HepG2 (cell line): Measurements from ENCODE around the gene STEAP1B. TPM values are rescaled to one million over a fixed set of nuclear protein-coding genes. Genes with fewer than 3 reads are reported as not detected.
A peak's percentile ranks its signal among the peaks of the same experiment; 100 is the strongest.

Source experiments
- ATF2 ChIP-seq: sonication (generic); formaldehyde crosslinking; IDR thresholded peaks from 2 replicates; pipeline ENCODE4 v1.4.0; 2020; ENCODE audit warnings: missing genetic modification reagents
- CBFB ChIP-seq: sonication (generic); formaldehyde crosslinking; IDR thresholded peaks from 2 replicates; pipeline ENCODE4 v1.4.0; 2020; ENCODE audit warnings: missing genetic modification reagents
- CEBPB ChIP-seq: IDR thresholded peaks from 2 replicates; pipeline ENCODE4 v1.6.1; 2011; ENCODE audit warnings: low read depth, low read length, improper control_type of control experiment, borderline replicate concordance
- E2F2 ChIP-seq: sonication (generic); formaldehyde crosslinking; IDR thresholded peaks from 2 replicates; pipeline ENCODE4 v1.4.0; 2020; ENCODE audit warnings: missing genetic modification reagents, borderline replicate concordance
- PBX3 ChIP-seq: sonication (generic); formaldehyde crosslinking; IDR thresholded peaks from 2 replicates; pipeline ENCODE4 v1.8.1; 2023; ENCODE audit warnings: missing genetic modification reagents, inconsistent platforms, borderline replicate concordance
- RERE ChIP-seq: IDR thresholded peaks from 2 replicates; pipeline ENCODE4 v1.6.1; 2016; ENCODE audit warnings: low read depth, missing genetic modification reagents, missing compliant biosample characterization
- SIN3B ChIP-seq: fragments of 150-350 bp; IDR thresholded peaks from 2 replicates; pipeline ENCODE4 v1.6.1; 2014; ENCODE audit warnings: low read length
- SMC3 ChIP-seq: IDR thresholded peaks from 2 replicates; pipeline ENCODE4 v1.6.1; 2011; ENCODE audit warnings: low read length, improper control_type of control experiment
- SP4 ChIP-seq: sonication (generic); formaldehyde crosslinking; IDR thresholded peaks from 2 replicates; pipeline ENCODE4 v1.8.1; 2023; ENCODE audit warnings: mild to moderate bottlenecking, missing genetic modification reagents
- TERF1 ChIP-seq: sonication (generic); formaldehyde crosslinking; IDR thresholded peaks from 2 replicates; pipeline ENCODE4 v1.8.0; 2022; ENCODE audit warnings: mild to moderate bottlenecking, missing genetic modification reagents, moderate library complexity
- TRIM22 ChIP-seq: fragments of 450-650 bp; IDR thresholded peaks from 2 replicates; pipeline ENCODE4 v1.6.1; 2017
- WIZ ChIP-seq: sonication (generic); formaldehyde crosslinking; IDR thresholded peaks from 2 replicates; pipeline ENCODE4 v1.5.1; 2020; ENCODE audit warnings: mild to moderate bottlenecking, missing genetic modification reagents
- ZNF33B ChIP-seq: sonication (generic); formaldehyde crosslinking; IDR thresholded peaks from 2 replicates; pipeline ENCODE4 v1.5.1; 2020; ENCODE audit warnings: mild to moderate bottlenecking, missing genetic modification reagents
- ZNF563 ChIP-seq: sonication (generic); formaldehyde crosslinking; IDR thresholded peaks from 2 replicates; pipeline ENCODE4 v1.8.0; 2022; ENCODE audit warnings: mild to moderate bottlenecking, moderate library complexity, missing genetic modification reagents
- ZSCAN20 ChIP-seq: sonication (generic); formaldehyde crosslinking; IDR thresholded peaks from 2 replicates; pipeline ENCODE4 v1.4.0; 2020; ENCODE audit warnings: missing genetic modification reagents, mild to moderate bottlenecking, borderline replicate concordance
- ZSCAN31 ChIP-seq: sonication (generic); formaldehyde crosslinking; IDR thresholded peaks from 2 replicates; pipeline ENCODE4 v1.5.0; 2020; ENCODE audit warnings: low read depth, mild to moderate bottlenecking, missing genetic modification reagents
- polyA plus RNA-seq, 8 experiments: library from polyadenylated mRNA; depleted of rRNA in 3 of 8; stranded (reverse) in 7 of 8; unstranded in 1 of 8; fragments of >200 nt; fragmentation: Illumina TruSeq in 4 of 8; extraction: Trizol in 4 of 8; gene quantifications; 2 replicates each; pipeline versions ENCODE4 v1.2.1 to v1.2.3, GENCODE V29; 2011 to 2016; ENCODE audit warnings: low read depth in 4 of 8, missing spikeins in 1 of 8, mixed read lengths in 1 of 8; ENCODE audit not compliant: insufficient read depth in 1 of 8
- total RNA-seq, 5 experiments: library from RNA; depleted of rRNA; stranded (reverse); fragments of >200 nt; fragmentation: Illumina TruSeq; extraction: Trizol; gene quantifications; 2 replicates each; pipeline ENCODE4 v1.2.3, GENCODE V29; 2016; ENCODE audit warnings: low read depth in 1 of 5

Gene STEAP1B
- total and polyA plus RNA-seq, 2 of the 13 experiments (the other 11 are each of a cell fraction or from before 2014, with no cell fraction given), result not detected

GRCh38 chr7:22443370-22444180 is 56.4 kb downstream of the STEAP1B start (continued):
- TF ChIP-seq ZSCAN31 (CRISPR knock-in tag) (0 out of 2 replicates have a peak, but pooled peaks have one; percentile 69), ATF2 (CRISPR knock-in tag) (peak; percentile 63; the same call in 1 of the 2 replicates), TERF1 (CRISPR knock-in tag) (no peak), RERE (peak; percentile 76; the same call in 1 of the 2 replicates), CBFB (CRISPR knock-in tag) (peak; percentile 79), SIN3B (no peak), TRIM22 (no peak), ZNF563 (peak; percentile 48; the same call in 1 of the 2 replicates), SMC3 (no peak), WIZ (0 out of 2 replicates have a peak, but pooled peaks have one; percentile 46), ZSCAN20 (CRISPR knock-in tag) (peak; percentile 46; the same call in 1 of the 2 replicates), CEBPB (no peak), SP4 (no peak), PBX3 (CRISPR knock-in tag) (no peak), E2F2 (CRISPR knock-in tag) (peak; percentile 74; the same call in 1 of the 2 replicates), ZNF33B (no peak)
